ENCODE measurements around the gene HSPA1L. TPM values are rescaled to one million over a fixed set of nuclear protein-coding genes. Genes with fewer than 3 reads are reported as not detected.
"Not testable (repeated sequence)": the region's sequence is repeated elsewhere in the genome, so short reads cannot be mapped to it uniquely, and the experiment has no call there.

Gene HSPA1L
- 2.0 TPM for total RNA-seq
- long read RNA-seq, partial matches to known transcripts: 1 of 4 reads
- long read RNA-seq, other reads (novel, unspliced or antisense): 0 of 4 reads

DNA sequence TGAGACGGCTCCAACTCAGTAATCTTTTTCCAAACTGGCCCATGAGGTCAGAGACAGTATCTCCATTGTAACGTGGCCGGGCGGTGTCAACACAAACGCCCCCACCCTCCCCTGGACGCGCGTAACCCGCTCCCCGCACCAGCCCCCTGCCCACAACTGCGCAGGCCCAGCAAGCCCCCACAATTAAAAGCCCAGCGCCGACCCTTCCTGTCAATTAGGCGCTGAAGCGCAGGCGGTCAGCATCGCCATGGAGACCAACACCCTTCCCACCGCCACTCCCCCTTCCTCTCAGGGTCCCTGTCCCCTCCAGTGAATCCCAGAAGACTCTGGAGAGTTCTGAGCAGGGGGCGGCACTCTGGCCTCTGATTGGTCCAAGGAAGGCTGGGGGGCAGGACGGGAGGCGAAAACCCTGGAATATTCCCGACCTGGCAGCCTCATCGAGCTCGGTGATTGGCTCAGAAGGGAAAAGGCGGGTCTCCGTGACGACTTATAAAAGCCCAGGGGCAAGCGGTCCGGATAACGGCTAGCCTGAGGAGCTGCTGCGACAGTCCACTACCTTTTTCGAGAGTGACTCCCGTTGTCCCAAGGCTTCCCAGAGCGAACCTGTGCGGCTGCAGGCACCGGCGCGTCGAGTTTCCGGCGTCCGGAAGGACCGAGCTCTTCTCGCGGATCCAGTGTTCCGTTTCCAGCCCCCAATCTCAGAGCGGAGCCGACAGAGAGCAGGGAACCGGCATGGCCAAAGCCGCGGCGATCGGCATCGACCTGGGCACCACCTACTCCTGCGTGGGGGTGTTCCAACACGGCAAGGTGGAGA, at the start of gene HSPA1L, which contains the start of gene HSPA1A:
TSS of gene HSPA1L (minus strand) at position 259 of the 814 bp plus-strand sequence. CDS start 3,311 bp downstream, outside the sequence.
TSS of gene HSPA1A (plus strand) at position 519 of the 814 bp plus-strand sequence. CDS start at position 733, 214 bp downstream.
- intact Hi-C loops (cut with DNase I): no loop called here
- DNase-seq (peak; percentile 95), ATAC-seq (ENCODE audit: poor library complexity) (peak; percentile 82)

DNA sequence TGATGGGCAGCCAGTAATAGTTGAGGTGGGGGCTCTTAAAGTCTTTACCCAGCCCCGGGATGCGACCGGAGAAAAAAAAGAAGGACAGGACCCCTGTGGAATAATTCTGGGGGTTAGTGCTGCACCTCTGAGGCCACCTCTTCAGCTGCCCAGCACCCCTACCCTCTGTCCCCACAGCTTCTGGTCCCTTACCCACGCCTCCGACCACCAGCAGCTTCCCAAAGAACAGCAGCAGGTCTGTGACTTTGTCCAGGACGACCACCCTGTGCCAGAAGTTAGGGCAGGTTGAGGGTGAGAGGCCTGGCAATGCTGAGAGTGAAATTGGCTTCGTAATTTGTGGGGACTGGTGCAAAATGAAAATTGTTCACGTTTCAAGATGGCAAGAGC, 49.7 kb upstream of the HSPA1L start:
- intact Hi-C loops (cut with DNase I): no loop called here
- no peak for DNase-seq

DNA sequence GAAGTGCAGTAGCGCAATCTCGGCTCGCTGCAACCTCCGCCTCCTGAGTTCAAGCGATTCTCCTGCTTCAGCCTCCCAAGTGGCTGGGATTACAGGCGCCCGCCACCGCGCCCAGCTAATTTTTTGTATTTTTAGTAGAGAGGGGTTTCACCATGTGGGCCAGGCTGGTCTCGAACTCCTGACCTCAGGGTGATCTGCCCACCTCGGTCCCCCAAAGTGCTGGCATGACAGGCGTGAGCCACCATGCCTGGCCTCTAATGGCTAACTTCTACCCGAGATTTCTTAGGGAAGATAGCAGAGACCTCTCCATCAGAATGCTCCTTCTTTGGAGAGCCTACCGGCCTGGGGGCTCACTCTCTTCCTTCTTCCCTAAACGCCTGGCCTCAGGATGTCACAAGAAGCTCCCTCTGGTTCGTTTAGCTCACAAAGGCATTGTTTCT, 49.1 kb upstream of the HSPA1L start:
- ATAC-seq (ENCODE audit: poor library complexity); DNase-seq; intact Hi-C loops (cut with DNase I): not testable (repeated sequence)

More for the DNA sequence above, 49.7 kb upstream of the HSPA1L start:
- ATAC-seq (ENCODE audit: poor library complexity): no peak

DNA sequence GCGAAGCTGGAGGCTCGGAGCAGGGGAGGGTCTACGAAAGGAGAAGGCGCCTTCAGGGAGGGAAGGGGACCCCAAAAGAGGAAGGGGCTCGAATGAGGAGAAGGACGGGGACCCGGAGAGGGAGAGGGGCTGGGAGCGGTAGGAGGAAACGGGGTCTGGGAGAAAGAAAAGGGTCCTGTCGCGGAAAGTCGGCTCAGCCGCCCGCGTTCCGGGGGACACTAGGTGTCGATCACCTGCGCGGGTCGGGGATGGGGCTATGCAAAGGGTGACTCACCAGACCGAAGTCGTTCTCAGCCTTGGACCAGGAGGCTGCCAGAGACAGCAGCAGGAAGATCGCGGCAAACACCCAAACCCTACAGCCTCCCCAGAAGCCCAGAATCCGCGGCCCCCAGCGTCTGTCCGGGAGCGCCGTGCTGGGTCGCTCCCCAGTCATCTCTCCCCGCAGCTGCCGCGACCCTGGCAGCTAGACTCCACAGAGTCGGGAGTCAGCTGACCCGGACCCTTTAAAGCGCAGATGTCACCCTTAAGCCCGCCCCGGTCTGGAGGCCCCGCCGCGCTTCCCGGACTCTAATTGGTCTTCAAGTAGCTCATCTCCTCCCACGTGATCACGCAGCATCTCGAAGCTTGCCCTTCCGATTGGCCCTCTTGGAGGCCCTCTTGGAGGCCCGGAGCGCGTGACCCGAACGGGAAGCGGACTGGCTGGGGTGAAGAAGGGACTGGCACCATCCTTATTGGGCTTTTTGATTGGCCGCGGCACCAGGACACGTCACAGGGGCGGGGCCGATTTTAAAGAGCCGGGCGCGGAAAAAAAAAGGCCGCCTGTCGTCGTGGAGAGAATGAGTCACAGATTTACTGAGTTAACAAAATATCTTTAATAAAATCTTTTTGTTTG, 47.5 kb upstream of the HSPA1L start, which contains the start of gene NEU1:
TSS of gene NEU1 (minus strand) at position 478 of the 892 bp plus-strand sequence. CDS start at position 433, 45 bp downstream.
- peak; percentile 99 for ATAC-seq (ENCODE audit: poor library complexity)
- peak; percentile 100 for DNase-seq

DNA sequence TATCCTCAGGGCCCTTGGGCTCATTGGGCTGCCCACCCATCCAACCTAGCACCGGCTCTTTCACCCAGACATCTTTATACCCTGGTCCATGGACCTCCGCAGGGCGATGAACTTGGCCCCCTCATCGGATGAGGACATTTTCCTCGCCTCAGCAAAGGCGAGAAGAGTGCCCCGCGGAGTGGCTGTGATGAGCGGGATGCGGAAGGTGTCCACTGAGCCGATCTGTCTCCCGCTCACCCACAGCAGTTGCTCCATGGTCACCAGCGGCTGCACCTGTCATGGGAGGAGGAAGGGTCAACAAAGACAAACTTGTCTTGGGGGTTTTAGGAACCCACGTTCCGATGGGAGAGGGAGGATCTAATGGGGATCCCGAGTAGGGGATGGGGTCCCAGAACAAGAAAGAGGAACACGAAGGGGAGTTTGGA, 46.8 kb upstream of the HSPA1L start:
- peak; percentile 24 for DNase-seq
- intact Hi-C loops (cut with DNase I): no loop called here
- ATAC-seq (ENCODE audit: poor library complexity): no peak

More for the DNA sequence above, 47.5 kb upstream of the HSPA1L start, which contains the start of gene NEU1:
- intact Hi-C loops (cut with DNase I): no loop called here

DNA sequence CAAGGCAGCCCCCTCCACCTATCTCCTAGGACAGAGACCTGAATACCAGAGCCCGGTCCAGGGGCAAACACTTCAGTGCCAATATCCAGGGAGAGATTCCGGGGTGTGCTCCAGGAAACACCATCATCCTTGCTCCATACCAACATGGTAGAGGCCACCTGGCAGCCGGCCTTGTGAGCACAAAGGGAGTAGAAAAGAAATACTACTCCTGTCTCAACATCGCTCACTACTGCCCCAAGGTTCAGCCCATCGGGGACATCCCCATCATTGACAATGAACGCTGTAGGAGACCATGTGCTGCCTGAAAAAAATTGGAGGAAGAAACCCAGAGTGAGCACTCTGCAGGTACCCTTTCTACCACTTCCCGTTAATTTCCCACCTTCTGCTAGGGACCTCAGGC, 46.1 kb upstream of the HSPA1L start:
- no peak for ATAC-seq (ENCODE audit: poor library complexity)
- intact Hi-C loops (cut with DNase I): no loop called here
- DNase-seq: peak; percentile 37

DNA sequence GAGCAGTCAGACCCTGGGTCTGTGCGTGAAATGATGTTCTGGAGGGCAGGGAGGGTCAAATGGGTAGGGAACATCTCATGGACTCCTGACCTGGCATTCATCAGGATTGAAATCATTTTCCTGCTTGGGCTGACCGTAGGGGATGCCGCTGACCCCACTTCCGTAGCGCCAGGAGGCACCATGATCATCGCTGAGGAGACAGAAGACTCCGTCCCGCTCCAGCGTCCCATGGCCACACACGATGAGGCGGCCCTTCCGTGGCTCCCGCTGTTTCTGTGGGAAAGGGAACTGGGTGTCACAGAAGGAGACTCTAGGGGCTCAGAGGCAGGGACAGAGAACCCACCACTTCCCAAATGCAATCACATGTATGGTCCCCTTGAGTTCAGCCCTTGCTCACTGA, 45.3 kb upstream of the HSPA1L start:
- ATAC-seq (ENCODE audit: poor library complexity) (no peak), DNase-seq (peak; percentile 23)
- intact Hi-C loops (cut with DNase I): no loop called here

DNA sequence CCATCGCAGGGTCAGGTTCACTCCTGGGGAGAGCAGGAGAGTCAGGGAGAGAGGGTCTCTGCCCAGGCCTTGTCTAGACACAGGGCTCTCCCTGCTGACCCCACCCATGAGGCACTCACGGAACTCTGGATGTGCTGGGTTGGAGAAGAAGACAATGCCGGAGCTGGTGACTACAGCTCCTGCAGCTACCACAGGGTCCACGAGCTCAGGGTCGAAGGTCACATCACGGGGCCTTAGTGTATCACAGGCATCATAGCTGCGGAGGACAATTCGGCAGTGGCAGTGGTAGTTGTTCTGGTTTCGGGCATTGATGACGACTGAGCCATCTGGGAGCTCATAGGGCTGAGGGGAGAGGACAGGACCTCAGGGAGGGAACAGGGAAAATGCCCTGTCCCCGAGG, 44.8 kb upstream of the HSPA1L start:
- ATAC-seq (ENCODE audit: poor library complexity): no peak
- intact Hi-C loops (cut with DNase I): no loop called here
- no peak for DNase-seq

DNA sequence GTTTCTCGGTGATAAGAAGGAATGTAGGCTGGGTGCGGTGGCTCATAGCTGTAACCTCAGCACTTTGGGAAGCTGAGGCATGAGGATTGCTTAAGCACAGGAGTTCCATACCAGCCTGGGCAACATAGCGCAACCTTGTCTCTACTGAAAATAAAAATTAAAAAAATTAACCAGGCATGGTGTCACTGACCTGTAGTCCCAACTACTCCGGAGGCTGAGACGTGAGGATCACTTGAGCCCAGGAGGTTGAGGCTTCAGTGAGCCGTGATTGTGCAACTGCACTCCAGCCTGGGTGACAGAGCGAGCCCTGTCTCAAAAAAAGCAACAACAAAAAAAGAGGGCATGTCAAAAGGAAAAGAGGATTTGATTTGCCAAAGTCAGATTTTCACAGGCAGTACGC, 43.6 kb upstream of the HSPA1L start:
- no peak for ATAC-seq (ENCODE audit: poor library complexity)
- intact Hi-C loops (cut with DNase I): no loop called here
- DNase-seq: peak; percentile 1

DNA sequence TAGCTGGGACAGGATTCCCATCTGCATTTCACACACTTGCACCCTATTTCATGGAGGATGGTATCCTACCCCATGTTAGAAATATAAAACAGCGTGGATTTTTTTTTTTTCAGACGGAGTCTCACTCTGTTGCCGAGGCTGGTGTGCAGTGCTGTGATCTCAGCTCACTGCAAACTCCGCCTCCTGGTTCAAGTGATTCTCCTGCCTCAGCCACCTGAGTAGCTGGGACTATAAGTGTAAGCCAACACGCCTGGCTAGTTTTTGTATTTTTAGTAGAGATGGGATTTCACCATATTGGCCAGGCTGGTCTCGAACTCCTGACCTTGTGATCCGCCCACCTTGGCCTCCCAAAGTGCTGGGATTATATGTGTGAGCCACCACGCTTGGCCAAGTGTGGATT, 42.7 kb upstream of the HSPA1L start:
- intact Hi-C loops (cut with DNase I); ATAC-seq (ENCODE audit: poor library complexity): not testable (repeated sequence)
- peak; percentile 4 for DNase-seq

DNA sequence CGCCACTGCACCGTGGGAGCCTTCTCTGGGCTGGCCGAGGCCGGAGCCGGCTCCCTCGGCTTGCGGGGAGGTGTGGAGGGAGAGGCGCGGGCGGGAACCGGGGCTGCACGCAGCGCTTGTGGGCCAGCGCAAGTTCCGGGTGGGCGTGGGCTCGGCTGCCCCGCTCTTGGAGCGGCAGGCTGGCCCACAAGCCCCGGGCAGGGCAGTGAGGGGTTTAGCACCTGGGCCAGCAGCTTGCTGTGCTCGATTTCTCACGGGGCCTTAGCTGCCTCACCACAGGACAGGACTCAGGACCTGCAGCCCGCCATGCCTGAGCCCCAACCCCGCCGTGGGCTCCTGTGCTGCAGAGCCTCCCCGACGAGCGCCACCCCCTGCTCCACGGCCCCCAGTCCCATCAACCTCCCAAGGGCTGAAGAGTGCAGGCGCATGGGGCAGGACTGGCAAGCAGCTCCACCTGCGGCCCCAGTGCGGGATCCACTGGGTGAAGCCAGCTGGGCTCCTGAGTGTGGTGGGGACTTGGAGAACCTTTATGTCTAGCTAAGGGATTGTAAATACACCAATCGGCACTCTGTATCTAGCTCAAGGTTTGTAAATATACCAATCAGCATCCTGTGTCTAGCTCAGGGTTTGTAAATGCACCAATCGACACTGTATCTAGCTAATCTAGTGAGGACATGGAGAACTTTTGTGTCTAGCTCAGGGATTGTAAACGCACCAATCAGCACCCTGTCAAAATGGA, 37.1 kb upstream of the HSPA1L start:
- DNase-seq; ATAC-seq (ENCODE audit: poor library complexity); intact Hi-C loops (cut with DNase I): not testable (repeated sequence)

DNA sequence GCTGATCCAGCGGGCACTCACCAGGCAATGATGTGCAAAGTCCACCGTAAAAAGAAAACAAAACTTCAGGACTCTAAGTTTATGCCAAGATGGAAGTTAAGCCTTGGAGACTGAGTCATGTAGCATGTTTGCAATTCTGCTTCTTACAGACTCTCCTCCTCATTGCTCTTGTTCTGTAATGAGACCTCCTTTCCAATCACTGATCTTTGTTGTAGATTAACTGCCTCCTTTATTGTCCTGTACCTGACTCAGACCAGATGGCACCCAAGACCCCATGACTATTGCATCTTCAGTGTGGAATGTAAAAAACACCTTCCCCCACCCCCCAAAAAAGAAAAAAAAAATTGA, 36.4 kb upstream of the HSPA1L start:
- intact Hi-C loops (cut with DNase I): no loop called here
- ATAC-seq (ENCODE audit: poor library complexity) (no peak), DNase-seq (no peak)

DNA sequence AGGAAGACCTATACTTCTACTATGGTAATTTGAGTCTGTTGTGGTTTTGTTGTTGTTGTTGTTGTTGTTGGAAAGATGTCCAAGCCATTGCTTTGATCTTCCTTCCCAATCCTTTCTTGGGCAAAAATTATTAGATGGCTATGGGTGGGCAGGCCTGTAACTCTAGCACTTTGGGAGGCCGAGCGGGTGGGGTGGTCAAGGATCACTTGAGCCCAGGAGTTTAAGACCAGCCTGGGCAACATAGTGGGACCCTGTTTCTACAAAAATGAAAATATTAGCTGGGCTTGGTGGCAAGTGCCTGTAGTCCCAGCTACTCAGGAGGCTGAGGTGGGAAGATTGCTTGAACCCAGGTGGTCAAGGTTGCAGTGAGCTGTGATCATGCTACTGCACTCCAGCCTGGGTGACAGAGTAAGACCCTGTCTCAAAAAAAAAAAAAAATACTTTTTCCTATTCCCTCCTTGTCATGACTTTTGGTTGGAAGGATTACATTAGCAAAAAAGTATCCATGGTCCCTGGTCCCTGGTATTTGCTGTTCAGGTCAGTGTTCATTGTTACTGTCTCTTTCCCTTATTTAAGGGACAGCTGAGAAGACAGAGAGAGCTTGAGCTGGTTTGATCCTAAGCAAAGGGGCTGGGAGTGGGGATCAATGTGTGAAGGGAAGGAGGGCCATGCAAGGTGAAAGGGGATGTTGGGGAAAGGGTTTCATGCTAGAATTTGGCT, 35.8 kb upstream of the HSPA1L start:
- intact Hi-C loops (cut with DNase I): no loop called here
- ATAC-seq (ENCODE audit: poor library complexity) (no peak), DNase-seq (no peak)

DNA sequence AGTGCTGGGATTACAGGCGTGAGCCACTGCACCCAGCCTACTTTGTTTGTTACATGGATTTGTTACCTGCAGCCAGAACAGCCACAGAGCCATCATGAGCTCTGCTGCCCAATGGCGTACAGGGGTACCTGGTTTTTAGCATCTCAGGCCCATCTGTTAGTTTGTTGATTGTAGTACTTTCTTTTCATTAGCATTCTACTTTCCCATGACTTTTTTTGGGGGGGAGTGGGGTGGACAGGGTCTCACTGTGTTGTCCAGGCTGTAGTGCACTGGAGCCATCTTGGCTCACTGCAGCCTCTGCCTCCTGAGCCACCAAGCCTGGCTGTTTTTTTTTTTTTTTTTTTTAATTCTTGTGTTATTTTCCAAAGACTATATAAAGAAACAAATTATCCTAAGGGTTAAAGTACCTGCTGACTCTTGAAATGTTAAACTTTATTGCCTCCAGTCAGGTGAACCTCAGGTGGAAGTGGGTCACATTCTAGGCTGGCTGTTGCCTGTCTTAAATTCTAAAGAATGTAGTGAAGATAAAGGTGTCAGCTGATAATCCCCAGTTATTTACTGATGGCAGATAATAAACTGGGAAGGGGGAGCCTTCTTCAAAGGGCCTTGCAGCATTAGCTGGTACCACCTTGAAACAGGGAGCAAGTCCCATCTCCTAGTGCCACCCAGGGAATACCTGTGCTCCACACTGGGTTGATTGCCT, 32.3 kb upstream of the HSPA1L start:
- DNase-seq (no peak), ATAC-seq (ENCODE audit: poor library complexity) (no peak)
- intact Hi-C loops (cut with DNase I): no loop called here

DNA sequence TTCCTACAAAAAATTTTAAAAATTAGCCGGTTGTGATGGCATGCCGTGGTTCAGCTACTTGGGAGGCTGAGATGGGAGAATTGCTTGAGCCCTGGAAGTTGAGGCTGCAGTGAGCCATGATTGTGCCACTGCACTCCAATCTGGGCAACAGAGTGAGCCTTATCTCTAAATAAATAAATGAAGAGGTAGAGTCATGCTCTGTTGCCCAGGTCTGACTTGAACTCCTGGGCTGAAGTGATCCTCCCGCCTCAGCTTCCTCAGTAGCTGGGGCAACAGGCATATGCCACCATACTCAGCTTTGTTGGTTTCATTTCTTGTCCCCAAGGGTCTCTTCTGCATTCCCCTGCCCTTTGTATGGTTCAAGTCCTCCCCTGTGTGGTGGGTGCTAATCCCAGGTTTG, 29.4 kb upstream of the HSPA1L start:
- intact Hi-C loops (cut with DNase I): no loop called here
- ATAC-seq (ENCODE audit: poor library complexity) (no peak), DNase-seq (no peak)

DNA sequence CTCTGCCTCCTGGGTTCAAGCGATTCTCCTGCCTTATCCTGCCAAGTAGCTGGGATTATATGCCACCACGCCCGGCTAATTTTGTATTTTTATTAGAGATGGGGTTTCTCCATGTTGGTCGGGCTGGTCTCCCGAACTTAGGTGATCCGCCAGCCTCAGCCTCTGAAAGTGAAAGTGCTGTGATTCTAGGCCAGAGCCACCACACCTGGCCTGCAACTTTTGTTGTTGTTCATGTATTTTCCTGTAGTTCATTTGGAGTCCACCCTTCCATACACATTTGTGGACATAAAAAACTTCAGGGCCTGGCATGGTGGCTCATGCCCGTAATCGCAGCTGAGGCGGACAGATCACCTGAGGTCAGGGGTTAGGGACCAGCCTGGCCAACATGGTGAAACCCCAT, 27.0 kb upstream of the HSPA1L start:
- DNase-seq: no peak
- intact Hi-C loops (cut with DNase I): no loop called here
- ATAC-seq (ENCODE audit: poor library complexity): no peak

DNA sequence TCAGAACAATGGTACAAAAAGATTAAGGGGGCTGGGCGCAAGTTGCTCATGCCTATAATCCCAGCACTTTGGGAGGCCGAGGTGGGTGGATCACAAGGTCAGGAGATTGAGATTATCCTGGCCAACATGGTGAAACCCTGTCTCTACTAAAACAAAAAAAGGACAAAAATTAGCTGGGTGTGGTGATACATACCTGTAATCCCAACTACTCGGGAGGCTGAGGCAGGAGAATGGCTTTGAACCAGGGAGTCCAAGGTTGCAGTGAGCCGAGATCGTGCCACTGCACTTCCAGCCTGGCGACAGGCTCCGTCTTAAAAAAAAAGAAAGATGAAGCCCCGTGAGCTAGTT, 24.7 kb upstream of the HSPA1L start:
- intact Hi-C loops (cut with DNase I): loop anchor here (10.0 kb wide), 1 partner anchor 105 kb away; the partner anchor contains the start of gene CLIC1
- DNase-seq; ATAC-seq (ENCODE audit: poor library complexity): not testable (repeated sequence)
